PC-3 (cell line): Measurements from ENCODE around the gene CCDC192. TPM values are rescaled to one million over a fixed set of nuclear protein-coding genes. Genes with fewer than 3 reads are reported as not detected.

Experiments
- ATAC-seq: fragments of 200-7000 bp; cut with Tn5 transposase; 2 replicates; pipeline ENCODE4 v1.9.1; 2020; ENCODE audit warnings: mild to moderate bottlenecking, moderate library complexity
- BruUV-seq: library from RNA; stranded (reverse); fragments of 400-500 nt; replicated peaks from 2 replicates; lab custom pipeline; 2021; lab: Mats Ljungman, UMichigan
- CTCF ChIA-PET: fragments of 300-600 bp; sonication (Branson Sonifier 250); formaldehyde crosslinking; loops from one replicate; lab custom pipeline; 2022; ENCODE audit warnings: antibody characterized with exemption; lab: Charles Lee
- POLR2A ChIA-PET: fragments of 300-600 bp; sonication (Branson Sonifier 250); formaldehyde crosslinking; loops from one replicate; lab custom pipeline; 2022; ENCODE audit warnings: antibody characterized with exemption; ENCODE audit not compliant: unreplicated experiment; lab: Charles Lee
- DNase-seq: peaks from one replicate; pipeline ENCODE4 v3.0.0-alpha.2; 2015
- H2AFZ ChIP-seq: fragments of 300-600 bp; sonication (generic); 2 replicates; pipeline ENCODE4 v1.6.0; 2016; ENCODE audit warnings: antibody characterized with exemption, low read length
- H3F3A ChIP-seq: fragments of 300-600 bp; sonication (generic); one replicate; pipeline ENCODE4 v1.6.0; 2017; ENCODE audit warnings: antibody characterized with exemption, low read length, control low read depth, mild to moderate bottlenecking; ENCODE audit not compliant: unreplicated experiment
- H3K27ac ChIP-seq: fragments of 300-600 bp; sonication (generic); 2 replicates; pipeline ENCODE4 v1.5.1; 2016; ENCODE audit warnings: mild to moderate bottlenecking, low read length
- H3K27me3 ChIP-seq: fragments of 300-600 bp; sonication (generic); 2 replicates; pipeline ENCODE4 v1.6.1; 2016; ENCODE audit warnings: low read length, mixed read lengths
- H3K36me3 ChIP-seq: fragments of 300-600 bp; sonication (generic); 2 replicates; pipeline ENCODE4 v1.6.1; 2016; ENCODE audit warnings: low read depth, mixed run types, low read length, mixed read lengths
- H3K4me1 ChIP-seq: fragments of 300-600 bp; sonication (generic); 2 replicates; pipeline ENCODE4 v1.5.1; 2016; ENCODE audit warnings: low read length; ENCODE audit not compliant: insufficient read depth
- H3K4me2 ChIP-seq: fragments of 300-600 bp; sonication (generic); 2 replicates; pipeline ENCODE4 v1.6.0; 2016; ENCODE audit warnings: low read length
- H3K4me3 ChIP-seq: fragments of 300-600 bp; sonication (generic); 2 replicates; pipeline ENCODE4 v1.5.1; 2016; ENCODE audit warnings: mild to moderate bottlenecking, low read length, mixed read lengths
- H3K79me2 ChIP-seq: fragments of 300-600 bp; sonication (generic); 2 replicates; pipeline ENCODE4 v1.6.1; 2017; ENCODE audit warnings: low read length, mixed read lengths
- H3K9ac ChIP-seq: fragments of 300-600 bp; sonication (generic); 2 replicates; pipeline ENCODE4 v1.6.0; 2016; ENCODE audit warnings: mild to moderate bottlenecking, low read length
- H3K9me2 ChIP-seq: fragments of 300-600 bp; sonication (generic); replicated peaks from 2 replicates; pipeline ENCODE4 v1.6.1; 2016; ENCODE audit warnings: mixed run types, low read length, mixed read lengths
- H3K9me3 ChIP-seq: fragments of 300-600 bp; sonication (generic); 2 replicates; pipeline ENCODE4 v1.6.1; 2016; ENCODE audit warnings: low read length, mixed read lengths
- H4K20me1 ChIP-seq: fragments of 300-600 bp; sonication (generic); 2 replicates; pipeline ENCODE4 v1.6.1; 2016; ENCODE audit warnings: low read length, mixed read lengths
- CTCF ChIP-seq: fragments of 300-600 bp; sonication (generic); conservative IDR thresholded peaks from 2 replicates; pipeline ENCODE4 v1.5.1; 2017; ENCODE audit warnings: antibody characterized with exemption, low read depth, mild to moderate bottlenecking, low read length
- EZH2 ChIP-seq: fragments of 300-600 bp; sonication (generic); IDR thresholded peaks from one replicate; pipeline ENCODE4 v1.6.1; 2017; ENCODE audit warnings: antibody characterized with exemption, mild to moderate bottlenecking, low read length; ENCODE audit not compliant: unreplicated experiment
- EZH2phosphoT487 ChIP-seq: fragments of 300-600 bp; sonication (generic); IDR thresholded peaks from 2 replicates; pipeline ENCODE4 v1.6.1; 2018; ENCODE audit warnings: mild to moderate bottlenecking, antibody characterized with exemption, low read length, borderline replicate concordance
- intact Hi-C: fragments of 100-400 bp; cut with micrococcal nuclease; formaldehyde crosslinking; loops from 2 replicates; pipeline ENCODE4 v1.9.0; 2023
- total RNA-seq: library from RNA; depleted of rRNA; stranded (reverse); fragments of >200 nt; gene quantifications from 2 replicates; pipeline ENCODE4 v1.2.3, GENCODE V29; 2014

CCDC192 gene
- total RNA-seq, 1 experiment from 2014 or later, result not detected

- intact Hi-C loops, result no loop called here
- CTCF ChIA-PET, result no interaction called here
Observed at GRCh38 chr5:127805448-127805847, 102.3 kb downstream of the CCDC192 start.

GRCh38 chr5:127806776-127807175, 103.6 kb downstream of the CCDC192 start:
- BruUV-seq, result no TSS peak
- POLR2A ChIA-PET, result no interaction called here
- intact Hi-C loops, result no loop called here

More at GRCh38 chr5:127805448-127805847, 102.3 kb downstream of the CCDC192 start:
- H2AFZ ChIP-seq, result no peak overlapping the region
- H3K4me1 ChIP-seq, result peaks cover 7% of the 10 kb centered on the region; the same call in 1 of the 2 replicates
- H3K9me2 ChIP-seq, result no peaks in the 10 kb centered on the region
- POLR2A ChIA-PET, result interaction anchor here (0.6 kb wide), 1 partner anchor 359 kb away, joined by 4 read pairs; no protein-coding TSS in a partner anchor
- no peak overlapping the region for H3K4me3 ChIP-seq
- no peak overlapping the region for H3K27ac ChIP-seq
- no peaks in the 10 kb centered on the region for H3K27me3 ChIP-seq
- H3K9ac ChIP-seq, result no peak overlapping the region
- ATAC-seq, result no peak
- H3F3A ChIP-seq, result no peaks in the 10 kb centered on the region
- no peak for DNase-seq
- BruUV-seq, result no TSS peak
- no peak overlapping the region for H3K4me2 ChIP-seq
- TF ChIP-seq EZH2phosphoT487 (no peak), CTCF (no peak), EZH2 (no peak)
- no peaks in the 10 kb centered on the region for H4K20me1 ChIP-seq
- no peaks in the 10 kb centered on the region for H3K36me3 ChIP-seq
- H3K79me2 ChIP-seq, result no peaks in the 10 kb centered on the region
- H3K9me3 ChIP-seq, result no peaks in the 10 kb centered on the region

More at GRCh38 chr5:127806776-127807175, 103.6 kb downstream of the CCDC192 start:
- Histone ChIP-seq H3K27me3 (no peaks in the 10 kb centered on the region), H3K79me2 (no peaks in the 10 kb centered on the region), H3K4me2 (no peak overlapping the region), H3K27ac (no peak overlapping the region), H2AFZ (no peak overlapping the region), H3K9me2 (no peaks in the 10 kb centered on the region), H3F3A (no peaks in the 10 kb centered on the region), H3K36me3 (no peaks in the 10 kb centered on the region), H3K4me3 (no peak overlapping the region), H3K9ac (no peak overlapping the region), H3K4me1 (peaks cover 10% of the 10 kb centered on the region; the same call in 1 of the 2 replicates), H3K9me3 (no peaks in the 10 kb centered on the region), H4K20me1 (no peaks in the 10 kb centered on the region)
- CTCF ChIA-PET, result no interaction called here
- DNase-seq, result no peak
- TF ChIP-seq EZH2 (no peak), EZH2phosphoT487 (no peak), CTCF (no peak)
- no peak for ATAC-seq
